Measurements from ENCODE around the gene ADARB2.

GRCh38 chr10:1179346-1180070 lies 557.8 kb downstream of the ADARB2 start:
- TF ChIP-seq CTCF (IDR thresholded peaks at IDR 0.05) = no peak
- no peak for TF ChIP-seq ZFX (IDR thresholded peaks at IDR 0.05; ENCODE audit: borderline replicate concordance)
